GM12874 (cell line): ENCODE results near the gene PPP1R2B.

Experiments
- TF ChIP-seq, protein P1 (sequence below): IDR thresholded peaks from 2 replicates; pipeline ENCODE4 v1.5.1; 2011; ENCODE audit warnings: low read depth, mild to moderate bottlenecking, control low read depth, low read length, moderate library complexity; ENCODE audit not compliant: insufficient read depth

PPP1R2B gene

GRCh38 chr5:156836846-156837245 is 13.2 kb upstream of the PPP1R2B start:
- TF ChIP-seq, protein P1, sequence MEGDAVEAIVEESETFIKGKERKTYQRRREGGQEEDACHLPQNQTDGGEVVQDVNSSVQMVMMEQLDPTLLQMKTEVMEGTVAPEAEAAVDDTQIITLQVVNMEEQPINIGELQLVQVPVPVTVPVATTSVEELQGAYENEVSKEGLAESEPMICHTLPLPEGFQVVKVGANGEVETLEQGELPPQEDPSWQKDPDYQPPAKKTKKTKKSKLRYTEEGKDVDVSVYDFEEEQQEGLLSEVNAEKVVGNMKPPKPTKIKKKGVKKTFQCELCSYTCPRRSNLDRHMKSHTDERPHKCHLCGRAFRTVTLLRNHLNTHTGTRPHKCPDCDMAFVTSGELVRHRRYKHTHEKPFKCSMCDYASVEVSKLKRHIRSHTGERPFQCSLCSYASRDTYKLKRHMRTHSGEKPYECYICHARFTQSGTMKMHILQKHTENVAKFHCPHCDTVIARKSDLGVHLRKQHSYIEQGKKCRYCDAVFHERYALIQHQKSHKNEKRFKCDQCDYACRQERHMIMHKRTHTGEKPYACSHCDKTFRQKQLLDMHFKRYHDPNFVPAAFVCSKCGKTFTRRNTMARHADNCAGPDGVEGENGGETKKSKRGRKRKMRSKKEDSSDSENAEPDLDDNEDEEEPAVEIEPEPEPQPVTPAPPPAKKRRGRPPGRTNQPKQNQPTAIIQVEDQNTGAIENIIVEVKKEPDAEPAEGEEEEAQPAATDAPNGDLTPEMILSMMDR = no peak

GRCh38 chr5:156838961-156839360 is 11.1 kb upstream of the PPP1R2B start:
- TF ChIP-seq, protein P1 = no peak

GRCh38 chr5:156841737-156842136 is 8.4 kb upstream of the PPP1R2B start:
- TF ChIP-seq, protein P1 = no peak

DNA sequence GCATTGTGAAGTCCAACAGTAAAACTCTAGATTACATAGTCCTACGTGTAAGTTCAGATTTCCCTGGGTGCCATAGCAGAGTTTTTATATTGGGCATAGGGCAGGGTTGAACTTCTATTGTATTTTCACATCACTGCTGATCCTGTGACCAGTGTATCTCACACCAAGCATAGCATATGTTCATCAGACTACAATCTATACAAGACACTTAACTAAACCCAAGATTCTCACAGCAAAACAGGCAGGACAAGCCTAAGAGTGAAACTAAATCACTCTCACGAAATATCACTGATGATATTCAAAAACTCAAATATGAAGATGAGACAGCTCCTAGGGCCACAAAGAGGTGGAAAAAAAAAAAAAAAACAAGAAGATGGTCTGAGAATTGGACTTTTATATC is 3.2 kb upstream of the PPP1R2B start:
- TF ChIP-seq, protein P1 = no peak

- TF ChIP-seq, protein P1 = no peak
Observed at GRCh38 chr5:156851880-156852279, 1.8 kb downstream of the PPP1R2B start.

DNA sequence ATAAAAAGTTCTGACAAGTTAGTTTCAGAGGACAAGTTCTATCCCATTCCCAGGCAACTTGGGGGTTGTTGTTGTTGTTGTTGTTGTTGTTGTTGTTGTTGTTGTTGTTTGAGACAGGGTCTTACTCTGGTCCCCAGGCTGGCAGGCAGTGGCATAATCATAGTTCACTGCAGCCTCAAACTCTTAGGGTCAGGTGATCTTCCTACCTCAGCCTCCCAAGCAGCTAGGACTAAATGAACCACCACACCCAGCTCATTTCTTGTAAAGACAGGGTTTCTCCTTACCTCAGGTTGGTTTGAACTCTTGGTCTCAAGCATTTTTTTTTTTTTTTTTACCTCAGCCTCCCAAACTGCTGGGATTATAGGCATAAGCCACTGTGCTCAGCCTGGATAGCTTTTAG is 15.3 kb downstream of the PPP1R2B start:
- TF ChIP-seq, protein P1 = no peak

DNA sequence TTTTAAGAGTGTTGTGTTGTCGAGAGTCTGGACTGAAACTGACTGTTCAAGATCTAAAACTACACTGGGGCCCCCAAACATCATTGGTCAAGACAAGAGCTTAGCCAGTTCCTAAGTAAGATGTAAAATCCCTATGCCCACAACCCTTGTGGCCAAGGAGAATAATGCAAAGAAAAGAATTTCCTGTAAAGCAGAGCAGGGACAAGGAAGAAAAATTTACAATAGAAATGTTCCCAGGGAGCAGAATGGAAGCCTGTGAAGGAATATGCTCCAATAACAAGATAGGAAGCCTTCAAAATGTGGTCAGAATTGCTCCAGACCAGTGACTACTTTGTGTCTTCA is 20.4 kb downstream of the PPP1R2B start:
- TF ChIP-seq, protein P1 = no peak

DNA sequence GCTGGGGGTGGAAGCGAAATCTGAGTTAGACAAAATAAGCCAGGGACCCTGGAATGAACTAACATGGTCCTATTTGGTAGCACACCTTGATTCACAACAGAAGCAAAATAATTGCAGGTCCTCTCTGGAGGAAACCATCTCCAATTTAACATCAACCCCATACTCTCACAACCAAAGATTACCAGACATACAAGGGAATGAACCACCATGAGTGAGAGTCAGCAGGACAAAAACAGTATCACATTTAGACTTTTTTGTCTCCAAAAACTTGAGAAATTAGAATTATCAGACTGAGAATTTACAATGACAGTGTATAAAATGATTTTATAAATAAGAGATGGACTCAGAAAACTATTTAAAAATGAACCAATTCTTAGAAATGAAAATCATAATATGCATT is 21.1 kb downstream of the PPP1R2B start:
- TF ChIP-seq, protein P1 = no peak
